RKO (cell line): ENCODE results near the gene DAAM1.
A peak's percentile ranks its signal among the peaks of the same experiment; 100 is the strongest.

Experiments
- DNase-seq: peaks from one replicate; pipeline ENCODE4 v3.0.0-alpha.2; 2016; ENCODE audit warnings: low spot score

The DAAM1 gene

GRCh38 chr14:59341858-59342477, 153.5 kb downstream of the DAAM1 start:
- DNase-seq, result no peak

GRCh38 chr14:59342516-59343484, 154.3 kb downstream of the DAAM1 start:
- DNase-seq, result no peak

GRCh38 chr14:59343585-59343984, 155.1 kb downstream of the DAAM1 start:
- no peak for DNase-seq

GRCh38 chr14:59344016-59344415, 155.5 kb downstream of the DAAM1 start:
- DNase-seq, result no peak

GRCh38 chr14:59344691-59345455, 156.4 kb downstream of the DAAM1 start:
- no peak for DNase-seq

- no peak for DNase-seq
Measured at GRCh38 chr14:59346329-59346728, 157.9 kb downstream of the DAAM1 start.

GRCh38 chr14:59346796-59347510, 158.5 kb downstream of the DAAM1 start:
- DNase-seq, result no peak

- DNase-seq, result no peak
Measured at GRCh38 chr14:59347511-59347900, 159.0 kb downstream of the DAAM1 start.

GRCh38 chr14:59347915-59348314, 159.4 kb downstream of the DAAM1 start:
- DNase-seq, result no peak

- DNase-seq, result no peak
Measured at GRCh38 chr14:59349258-59349701, 160.8 kb downstream of the DAAM1 start.

GRCh38 chr14:59352961-59353360, 164.5 kb downstream of the DAAM1 start:
- DNase-seq, result no peak

- DNase-seq, result no peak
Measured at GRCh38 chr14:59354666-59355065, 166.2 kb downstream of the DAAM1 start.

- no peak for DNase-seq
Measured at GRCh38 chr14:59355091-59355490, 166.6 kb downstream of the DAAM1 start.

GRCh38 chr14:59356312-59356711, 167.8 kb downstream of the DAAM1 start:
- no peak for DNase-seq

GRCh38 chr14:59356767-59357166, 168.3 kb downstream of the DAAM1 start:
- DNase-seq, result no peak

- no peak for DNase-seq
Measured at GRCh38 chr14:59358102-59358501, 169.6 kb downstream of the DAAM1 start.

GRCh38 chr14:59358784-59359183, 170.3 kb downstream of the DAAM1 start:
- DNase-seq, result no peak

- no peak for DNase-seq
Measured at GRCh38 chr14:59359431-59360124, 171.1 kb downstream of the DAAM1 start.

- DNase-seq, result no peak
Measured at GRCh38 chr14:59360233-59360632, 171.8 kb downstream of the DAAM1 start.

- peak; percentile 4 for DNase-seq
Measured at GRCh38 chr14:59360923-59361794, 172.7 kb downstream of the DAAM1 start.
